ENCODE measurements around the gene FAM107B.

DNA sequence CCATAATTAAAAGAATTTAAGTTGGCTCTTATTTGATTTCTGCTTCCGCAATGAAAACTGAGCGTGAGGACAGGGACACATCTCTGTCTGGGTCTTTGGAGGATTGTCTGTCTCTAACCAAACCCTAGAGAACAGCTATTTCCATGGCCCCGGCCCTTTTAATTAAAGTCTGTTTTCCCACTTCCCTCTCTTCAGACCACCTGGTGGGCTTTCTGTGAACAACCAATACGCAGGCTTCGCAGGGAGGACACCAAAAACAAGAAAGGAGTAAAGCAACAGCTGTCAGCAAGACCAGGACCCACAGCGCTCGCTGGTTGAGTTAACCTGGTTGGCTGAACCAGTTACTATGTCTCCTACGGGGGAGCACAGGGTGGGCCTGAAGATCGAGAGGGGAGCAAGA is 226.9 kb downstream of the FAM107B start:
- TF ChIP-seq ZNF350 (tag by site-specific recombination; IDR thresholded peaks at IDR 0.05) (no peak), ZIC2 (tag by site-specific recombination; IDR thresholded peaks at IDR 0.05) (no peak), ZNF211 (tag by site-specific recombination; IDR thresholded peaks at IDR 0.05; ENCODE audit: low read depth) (no peak), GLI4 (tag by site-specific recombination; IDR thresholded peaks at IDR 0.05) (no peak)
- TF ChIP-seq, protein P1, sequence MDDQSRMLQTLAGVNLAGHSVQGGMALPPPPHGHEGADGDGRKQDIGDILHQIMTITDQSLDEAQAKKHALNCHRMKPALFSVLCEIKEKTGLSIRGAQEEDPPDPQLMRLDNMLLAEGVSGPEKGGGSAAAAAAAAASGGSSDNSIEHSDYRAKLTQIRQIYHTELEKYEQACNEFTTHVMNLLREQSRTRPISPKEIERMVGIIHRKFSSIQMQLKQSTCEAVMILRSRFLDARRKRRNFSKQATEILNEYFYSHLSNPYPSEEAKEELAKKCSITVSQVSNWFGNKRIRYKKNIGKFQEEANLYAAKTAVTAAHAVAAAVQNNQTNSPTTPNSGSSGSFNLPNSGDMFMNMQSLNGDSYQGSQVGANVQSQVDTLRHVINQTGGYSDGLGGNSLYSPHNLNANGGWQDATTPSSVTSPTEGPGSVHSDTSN (CRISPR knock-in tag; IDR thresholded peaks at IDR 0.05) = no peak
- TF ChIP-seq, protein P2, sequence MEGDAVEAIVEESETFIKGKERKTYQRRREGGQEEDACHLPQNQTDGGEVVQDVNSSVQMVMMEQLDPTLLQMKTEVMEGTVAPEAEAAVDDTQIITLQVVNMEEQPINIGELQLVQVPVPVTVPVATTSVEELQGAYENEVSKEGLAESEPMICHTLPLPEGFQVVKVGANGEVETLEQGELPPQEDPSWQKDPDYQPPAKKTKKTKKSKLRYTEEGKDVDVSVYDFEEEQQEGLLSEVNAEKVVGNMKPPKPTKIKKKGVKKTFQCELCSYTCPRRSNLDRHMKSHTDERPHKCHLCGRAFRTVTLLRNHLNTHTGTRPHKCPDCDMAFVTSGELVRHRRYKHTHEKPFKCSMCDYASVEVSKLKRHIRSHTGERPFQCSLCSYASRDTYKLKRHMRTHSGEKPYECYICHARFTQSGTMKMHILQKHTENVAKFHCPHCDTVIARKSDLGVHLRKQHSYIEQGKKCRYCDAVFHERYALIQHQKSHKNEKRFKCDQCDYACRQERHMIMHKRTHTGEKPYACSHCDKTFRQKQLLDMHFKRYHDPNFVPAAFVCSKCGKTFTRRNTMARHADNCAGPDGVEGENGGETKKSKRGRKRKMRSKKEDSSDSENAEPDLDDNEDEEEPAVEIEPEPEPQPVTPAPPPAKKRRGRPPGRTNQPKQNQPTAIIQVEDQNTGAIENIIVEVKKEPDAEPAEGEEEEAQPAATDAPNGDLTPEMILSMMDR (tag by site-specific recombination; IDR thresholded peaks at IDR 0.05) = no peak
- TF ChIP-seq, protein P3, sequence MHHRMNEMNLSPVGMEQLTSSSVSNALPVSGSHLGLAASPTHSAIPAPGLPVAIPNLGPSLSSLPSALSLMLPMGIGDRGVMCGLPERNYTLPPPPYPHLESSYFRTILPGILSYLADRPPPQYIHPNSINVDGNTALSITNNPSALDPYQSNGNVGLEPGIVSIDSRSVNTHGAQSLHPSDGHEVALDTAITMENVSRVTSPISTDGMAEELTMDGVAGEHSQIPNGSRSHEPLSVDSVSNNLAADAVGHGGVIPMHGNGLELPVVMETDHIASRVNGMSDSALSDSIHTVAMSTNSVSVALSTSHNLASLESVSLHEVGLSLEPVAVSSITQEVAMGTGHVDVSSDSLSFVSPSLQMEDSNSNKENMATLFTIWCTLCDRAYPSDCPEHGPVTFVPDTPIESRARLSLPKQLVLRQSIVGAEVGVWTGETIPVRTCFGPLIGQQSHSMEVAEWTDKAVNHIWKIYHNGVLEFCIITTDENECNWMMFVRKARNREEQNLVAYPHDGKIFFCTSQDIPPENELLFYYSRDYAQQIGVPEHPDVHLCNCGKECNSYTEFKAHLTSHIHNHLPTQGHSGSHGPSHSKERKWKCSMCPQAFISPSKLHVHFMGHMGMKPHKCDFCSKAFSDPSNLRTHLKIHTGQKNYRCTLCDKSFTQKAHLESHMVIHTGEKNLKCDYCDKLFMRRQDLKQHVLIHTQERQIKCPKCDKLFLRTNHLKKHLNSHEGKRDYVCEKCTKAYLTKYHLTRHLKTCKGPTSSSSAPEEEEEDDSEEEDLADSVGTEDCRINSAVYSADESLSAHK (tag by site-specific recombination; IDR thresholded peaks at IDR 0.05) = no peak

Measured in HEK293 (cell line).